HG03457 (cell line): ENCODE results near the gene HSPA14.
A peak's percentile ranks its signal among the peaks of the same experiment; 100 is the strongest.
"Not testable (repeated sequence)": the region's sequence is repeated elsewhere in the genome, so short reads cannot be mapped to it uniquely, and the experiment has no call there.

Experiments used
- ATAC-seq: cut with Tn5 transposase; IDR thresholded peaks from one replicate; pipeline ENCODE4 v1.9.1; 2021; ENCODE audit warnings: moderate number of reproducible peaks; ENCODE audit not compliant: unreplicated experiment

HSPA14 gene, protein sequence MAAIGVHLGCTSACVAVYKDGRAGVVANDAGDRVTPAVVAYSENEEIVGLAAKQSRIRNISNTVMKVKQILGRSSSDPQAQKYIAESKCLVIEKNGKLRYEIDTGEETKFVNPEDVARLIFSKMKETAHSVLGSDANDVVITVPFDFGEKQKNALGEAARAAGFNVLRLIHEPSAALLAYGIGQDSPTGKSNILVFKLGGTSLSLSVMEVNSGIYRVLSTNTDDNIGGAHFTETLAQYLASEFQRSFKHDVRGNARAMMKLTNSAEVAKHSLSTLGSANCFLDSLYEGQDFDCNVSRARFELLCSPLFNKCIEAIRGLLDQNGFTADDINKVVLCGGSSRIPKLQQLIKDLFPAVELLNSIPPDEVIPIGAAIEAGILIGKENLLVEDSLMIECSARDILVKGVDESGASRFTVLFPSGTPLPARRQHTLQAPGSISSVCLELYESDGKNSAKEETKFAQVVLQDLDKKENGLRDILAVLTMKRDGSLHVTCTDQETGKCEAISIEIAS

DNA sequence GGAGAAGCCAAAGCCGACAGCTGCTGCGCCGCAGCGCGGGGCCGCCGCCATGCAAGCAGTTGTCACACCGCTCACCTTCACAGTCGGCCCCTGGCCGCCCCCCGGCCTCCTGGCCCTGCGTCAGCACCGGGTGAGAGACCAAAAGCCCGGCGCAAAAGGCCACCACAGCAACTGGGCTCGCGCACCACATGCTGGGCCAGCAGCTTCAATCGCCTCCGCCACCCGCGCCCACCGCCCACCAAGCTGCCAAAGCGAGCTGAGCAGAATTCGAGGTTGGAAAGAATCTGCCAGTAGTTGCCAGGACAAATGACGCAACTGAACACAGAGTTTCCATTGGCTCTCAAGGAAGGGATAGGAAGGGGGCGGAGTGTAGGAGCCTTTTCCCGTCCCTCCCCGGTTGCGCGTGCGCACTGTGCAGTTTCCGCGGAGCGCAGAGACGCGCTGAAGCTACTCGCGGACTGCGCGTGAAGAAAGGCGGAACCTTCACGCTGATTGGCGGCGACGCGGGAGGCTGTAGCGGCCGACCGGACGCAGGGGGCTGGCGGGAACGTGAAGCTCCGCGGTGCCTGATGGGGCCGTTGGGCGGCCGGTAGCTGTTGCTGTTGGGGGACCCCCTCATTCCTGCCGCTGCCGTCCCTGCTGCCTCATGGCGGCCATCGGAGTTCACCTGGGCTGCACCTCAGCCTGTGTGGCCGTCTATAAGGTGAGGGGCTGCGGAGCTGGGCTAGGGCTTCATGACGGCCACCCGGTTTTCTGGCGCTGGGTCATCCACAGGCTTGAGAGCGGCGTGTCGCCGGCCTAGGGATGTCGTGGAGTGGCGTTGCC lies at the start of gene HSPA14, which contains the start of the genes CDNF and MSANTD7:
HSPA14 (plus strand) TSS at position 550 of the 825 bp plus-strand sequence; CDS start at position 647, 97 bp downstream.
CDNF (minus strand) TSS at position 281 of the 825 bp plus-strand sequence; CDS start at position 190, 91 bp downstream.
MSANTD7 (plus strand) TSS at position 550 of the 825 bp plus-strand sequence. CDS start 3,979 bp downstream, outside the sequence.
- ATAC-seq = peak; percentile 87

DNA sequence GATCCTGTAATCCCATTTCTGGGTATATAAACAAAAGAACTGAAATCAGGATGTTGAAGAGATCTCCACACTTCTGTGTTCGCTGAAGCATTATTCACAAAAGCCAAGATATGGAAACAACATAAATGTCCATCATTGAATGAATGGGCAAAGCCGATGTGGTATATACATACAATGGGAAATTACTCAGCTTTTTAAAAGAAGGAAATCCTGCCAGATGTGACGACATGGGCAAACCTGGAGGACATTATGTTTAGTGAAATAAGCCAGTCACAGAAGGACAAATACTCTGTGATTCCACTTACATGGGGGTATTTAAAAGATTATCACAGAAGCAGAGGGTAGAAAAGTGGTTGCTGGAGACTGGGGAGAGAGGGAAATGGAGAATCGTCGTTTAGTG lies 39.5 kb upstream of the HSPA14 start:
- no peak for ATAC-seq

DNA sequence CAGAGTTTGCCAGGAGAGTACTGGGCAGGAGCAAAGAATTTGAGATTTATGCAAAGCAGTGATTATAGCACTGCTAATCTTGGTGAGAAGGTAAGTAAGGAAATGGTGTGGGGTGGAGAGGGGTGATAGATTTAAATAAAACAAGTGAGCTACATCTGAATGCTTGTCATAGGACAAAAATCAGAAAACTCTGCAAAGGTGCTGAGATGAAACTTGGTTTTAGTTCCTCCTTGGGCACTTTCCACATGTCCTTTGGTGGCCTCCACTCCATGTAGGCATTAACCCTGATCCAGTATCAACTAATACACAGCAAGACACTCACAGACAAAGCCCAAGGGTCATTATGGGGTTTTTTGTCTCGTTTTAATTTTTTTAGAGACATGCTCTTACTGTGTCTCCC lies 37.7 kb upstream of the HSPA14 start:
- no peak for ATAC-seq

DNA sequence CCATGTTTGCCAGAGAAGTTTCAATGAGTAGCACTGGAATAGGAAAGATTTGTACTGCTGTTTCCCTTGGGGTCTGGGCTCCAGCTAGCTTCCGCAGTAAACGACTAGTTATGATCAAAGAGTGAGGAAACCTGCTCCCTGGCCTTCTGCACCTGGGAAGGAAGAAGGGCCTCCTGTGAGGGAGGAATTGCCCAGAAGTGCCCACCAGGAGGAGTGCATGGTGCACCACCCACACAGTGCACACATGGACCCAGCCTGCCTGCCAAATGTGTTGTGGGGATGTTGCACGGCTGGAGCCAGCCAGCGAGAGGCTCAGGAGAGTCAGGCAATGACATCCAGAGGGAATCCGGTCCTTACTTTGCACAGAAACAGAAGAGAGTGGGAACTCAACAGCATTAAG lies 36.4 kb upstream of the HSPA14 start:
- ATAC-seq = no peak

DNA sequence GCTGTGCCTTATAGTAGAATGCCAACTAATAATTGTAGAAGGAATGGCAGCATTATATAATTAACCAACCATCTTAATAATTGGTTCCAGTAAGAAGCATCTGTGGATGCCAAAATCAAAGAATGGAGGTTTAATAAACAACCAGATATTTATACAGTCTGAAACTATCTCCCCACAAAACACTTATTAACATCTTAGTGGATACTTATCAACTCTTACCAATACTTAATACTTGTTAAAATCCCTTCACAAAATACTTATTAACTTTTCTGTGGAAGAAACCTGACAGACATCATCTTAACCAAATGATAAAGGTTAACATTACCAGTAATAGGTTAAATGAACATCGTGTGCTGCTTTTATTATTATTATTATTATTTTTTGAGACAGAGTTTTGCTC lies 34.3 kb upstream of the HSPA14 start:
- ATAC-seq = no peak

DNA sequence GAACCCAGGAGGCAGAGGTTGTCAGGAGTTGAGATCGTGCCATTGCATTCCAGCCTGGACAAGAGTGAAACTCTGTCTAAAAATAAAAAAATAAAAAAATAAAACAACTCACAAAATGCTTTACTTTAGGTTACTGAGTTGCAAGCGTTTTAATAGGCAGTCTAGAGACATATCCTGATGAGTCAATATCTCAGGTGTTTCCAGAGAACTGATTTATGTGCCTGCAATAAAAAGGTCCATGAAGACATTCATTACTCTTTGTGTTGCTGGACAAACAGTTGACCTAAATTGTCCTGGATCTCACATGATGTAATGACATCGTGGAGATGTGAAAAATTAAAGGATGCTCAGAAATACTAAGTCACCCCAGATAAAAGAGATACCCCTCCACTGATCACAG lies 31.8 kb upstream of the HSPA14 start:
- ATAC-seq = no peak

DNA sequence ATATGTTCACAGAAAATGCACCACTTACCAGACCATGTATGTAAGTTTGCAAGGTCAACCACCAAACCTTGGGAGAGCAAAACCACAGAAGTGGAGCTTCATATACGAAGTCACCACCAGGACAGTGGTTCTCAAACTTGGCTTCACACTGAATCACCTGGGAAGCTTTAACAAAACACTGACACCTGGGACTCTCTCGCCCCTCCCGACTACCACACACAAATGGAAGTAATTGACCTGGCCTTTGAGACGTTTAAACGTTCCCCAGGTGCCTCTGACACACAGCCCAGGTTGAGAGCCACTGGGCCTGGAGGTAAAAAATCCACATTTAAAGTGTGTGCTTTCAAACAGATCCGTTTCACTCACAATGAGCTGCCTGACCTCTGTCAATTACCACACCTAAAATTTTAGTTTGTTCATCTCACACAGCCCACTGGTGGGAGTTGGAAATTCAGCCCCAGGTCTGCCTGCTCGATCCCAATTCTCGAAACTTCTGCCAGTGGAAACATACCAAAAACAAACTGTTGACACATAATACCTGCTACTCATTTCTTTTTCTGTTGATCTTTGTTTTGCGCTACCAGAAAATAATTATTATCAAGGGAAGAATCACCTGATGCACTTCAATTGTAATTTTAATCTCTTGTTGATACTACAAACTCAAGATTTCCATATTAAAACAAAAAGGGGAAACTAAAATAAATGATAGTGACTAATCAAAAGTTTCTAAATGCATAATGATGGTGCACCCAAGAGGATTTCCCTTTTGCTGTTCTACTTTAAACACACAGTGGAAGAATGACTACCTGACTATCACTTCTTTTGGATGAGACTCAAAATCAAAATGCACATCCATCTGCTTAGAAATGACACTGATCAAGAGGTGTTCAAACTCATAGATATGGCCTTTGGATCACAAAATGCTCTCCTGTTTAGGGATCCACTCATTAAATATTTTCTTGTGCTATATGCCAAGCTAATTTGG lies 26.8 kb upstream of the HSPA14 start:
- ATAC-seq = no peak

DNA sequence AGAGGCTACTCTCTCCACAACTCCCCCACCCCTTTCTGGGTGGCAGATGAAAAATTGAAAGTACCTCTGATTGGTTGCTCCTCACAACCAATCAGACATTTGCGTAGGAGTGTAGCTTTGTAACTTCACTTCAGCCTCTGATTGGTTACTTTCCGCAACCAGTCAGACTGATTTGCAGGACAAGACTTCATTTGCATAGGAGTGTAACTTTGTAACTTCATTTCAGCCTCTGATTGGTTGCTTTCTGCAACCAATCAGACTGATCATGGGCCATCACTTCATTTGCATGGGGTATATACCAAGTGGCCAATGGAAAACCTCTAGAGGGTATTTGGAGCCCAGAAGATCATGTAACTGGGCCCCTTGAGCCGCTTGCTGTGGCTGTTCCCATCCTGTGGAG lies 25.8 kb upstream of the HSPA14 start:
- ATAC-seq = no peak

DNA sequence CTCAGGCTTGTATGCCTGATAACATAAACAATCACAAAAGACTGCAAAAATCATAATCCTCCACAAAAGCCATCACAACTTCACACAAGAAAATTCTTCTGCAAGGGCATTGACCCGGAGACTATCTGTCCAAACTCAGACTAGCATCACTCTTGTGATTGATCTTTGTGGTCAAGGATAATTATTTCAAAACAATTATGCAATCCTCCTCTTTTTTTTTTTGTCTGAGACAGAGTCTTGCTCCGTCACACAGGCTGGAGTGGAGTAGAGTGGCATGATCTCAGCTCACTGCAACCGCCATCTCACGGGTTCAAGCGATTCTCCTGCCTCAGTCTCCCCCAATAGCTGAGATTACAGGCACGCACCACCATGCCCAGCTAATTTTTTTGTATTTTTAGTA lies 22.4 kb upstream of the HSPA14 start:
- ATAC-seq = no peak

DNA sequence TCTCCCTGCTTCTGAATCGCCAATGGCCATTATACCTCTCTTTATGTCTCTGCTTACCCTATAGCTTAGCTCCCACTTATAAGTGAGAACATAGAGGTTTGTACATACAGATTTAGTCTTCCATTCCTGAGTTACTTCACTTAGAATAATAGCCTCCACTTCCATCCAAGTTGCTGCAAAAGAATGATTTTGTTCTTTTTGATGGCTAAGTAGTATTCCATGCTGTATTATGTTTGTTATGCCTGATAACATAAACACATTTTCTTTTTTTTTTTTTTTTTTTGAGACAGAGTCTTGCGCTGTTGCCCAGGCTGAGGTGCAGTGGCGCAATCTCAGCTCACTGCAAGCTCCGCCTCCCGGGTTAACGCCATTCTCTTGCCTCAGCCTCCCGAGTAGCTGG lies 21.4 kb upstream of the HSPA14 start:
- not testable (repeated sequence) for ATAC-seq

DNA sequence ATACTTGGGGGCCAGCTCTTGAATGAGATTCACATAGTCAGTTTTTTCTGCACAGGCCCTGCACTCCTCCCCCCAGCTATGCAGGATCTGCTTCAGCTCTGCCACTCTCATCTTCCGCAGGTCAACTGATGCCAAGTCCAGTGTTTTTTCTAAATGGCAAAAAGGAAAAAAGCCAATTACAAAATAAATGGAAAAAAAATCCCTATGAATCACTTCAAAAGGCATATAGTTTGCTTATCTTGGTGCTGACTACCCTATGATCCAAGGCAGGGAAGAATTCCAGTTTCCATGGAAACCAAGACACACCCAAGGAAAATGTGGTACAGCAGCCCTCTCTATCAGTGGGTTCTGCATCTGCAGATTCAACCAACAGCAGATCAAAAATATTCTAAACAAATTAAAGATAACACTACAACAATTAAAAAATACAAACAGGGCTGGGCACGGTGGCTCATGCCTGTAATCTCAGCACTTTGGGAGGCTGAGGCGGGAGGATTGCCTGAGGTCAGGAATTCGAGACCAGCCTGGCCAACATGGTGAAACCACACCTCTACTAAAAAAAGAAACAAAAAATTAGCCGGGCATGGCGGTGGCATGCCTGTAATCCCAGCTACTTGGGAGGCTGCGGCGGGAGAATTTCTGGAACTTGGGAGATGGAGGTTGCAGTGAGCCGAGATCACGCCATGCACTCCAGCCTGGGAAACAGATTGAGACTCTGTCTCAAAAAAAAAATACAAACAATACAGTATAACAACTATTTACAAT lies 17.9 kb upstream of the HSPA14 start:
- ATAC-seq = no peak

DNA sequence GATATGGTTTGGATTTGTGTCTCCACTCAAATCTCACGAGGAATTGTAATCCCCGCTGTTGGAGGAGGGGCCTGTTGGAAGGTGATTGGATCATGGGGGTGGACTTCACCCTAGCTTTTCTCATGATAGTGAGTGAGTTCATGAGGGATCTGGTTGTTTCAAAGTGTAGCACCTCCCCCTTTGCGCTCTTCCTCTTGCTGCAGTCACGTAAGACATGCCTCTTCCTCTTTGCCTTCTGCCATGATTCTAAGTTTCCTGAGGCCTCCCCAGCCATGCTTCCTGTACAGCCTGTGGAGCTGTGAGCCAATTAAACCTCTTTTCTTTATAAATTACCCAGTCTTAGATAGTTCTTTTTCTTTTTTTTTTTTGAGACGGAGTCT lies 17.3 kb upstream of the HSPA14 start:
- no peak for ATAC-seq

DNA sequence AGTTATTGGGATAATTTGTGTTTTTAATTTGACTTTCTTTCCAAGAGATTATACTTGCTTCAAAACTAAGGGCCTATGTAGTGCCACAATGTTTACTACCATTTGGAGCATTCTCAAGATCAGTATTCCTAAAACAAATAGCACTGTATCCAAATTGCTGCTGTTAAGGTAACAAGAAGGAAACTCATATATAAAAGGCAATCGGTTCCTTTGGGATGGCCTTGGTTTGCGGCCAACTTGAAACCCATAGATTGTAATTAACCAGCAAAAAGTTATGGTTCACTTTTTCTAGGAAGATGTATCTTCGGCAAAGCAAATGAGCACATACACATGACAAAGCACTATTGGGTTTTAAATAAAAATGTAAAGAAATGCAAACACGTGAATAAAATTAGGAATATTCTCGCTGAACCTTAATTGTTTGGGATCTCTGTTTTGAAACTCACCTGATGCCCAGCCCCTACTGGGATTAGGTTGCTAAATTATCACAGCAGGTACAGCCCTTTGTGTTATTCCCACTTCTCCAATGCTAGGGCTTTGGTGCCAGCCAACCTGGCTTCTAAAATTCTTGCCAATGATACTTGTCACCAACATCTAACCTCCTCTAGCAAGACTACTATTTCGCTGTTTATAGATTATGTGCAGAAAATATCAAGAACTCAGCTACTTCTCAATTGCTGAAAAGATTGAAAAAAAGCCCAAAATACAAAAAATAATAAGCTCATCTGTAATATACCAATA lies 16.3 kb upstream of the HSPA14 start:
- no peak for ATAC-seq

DNA sequence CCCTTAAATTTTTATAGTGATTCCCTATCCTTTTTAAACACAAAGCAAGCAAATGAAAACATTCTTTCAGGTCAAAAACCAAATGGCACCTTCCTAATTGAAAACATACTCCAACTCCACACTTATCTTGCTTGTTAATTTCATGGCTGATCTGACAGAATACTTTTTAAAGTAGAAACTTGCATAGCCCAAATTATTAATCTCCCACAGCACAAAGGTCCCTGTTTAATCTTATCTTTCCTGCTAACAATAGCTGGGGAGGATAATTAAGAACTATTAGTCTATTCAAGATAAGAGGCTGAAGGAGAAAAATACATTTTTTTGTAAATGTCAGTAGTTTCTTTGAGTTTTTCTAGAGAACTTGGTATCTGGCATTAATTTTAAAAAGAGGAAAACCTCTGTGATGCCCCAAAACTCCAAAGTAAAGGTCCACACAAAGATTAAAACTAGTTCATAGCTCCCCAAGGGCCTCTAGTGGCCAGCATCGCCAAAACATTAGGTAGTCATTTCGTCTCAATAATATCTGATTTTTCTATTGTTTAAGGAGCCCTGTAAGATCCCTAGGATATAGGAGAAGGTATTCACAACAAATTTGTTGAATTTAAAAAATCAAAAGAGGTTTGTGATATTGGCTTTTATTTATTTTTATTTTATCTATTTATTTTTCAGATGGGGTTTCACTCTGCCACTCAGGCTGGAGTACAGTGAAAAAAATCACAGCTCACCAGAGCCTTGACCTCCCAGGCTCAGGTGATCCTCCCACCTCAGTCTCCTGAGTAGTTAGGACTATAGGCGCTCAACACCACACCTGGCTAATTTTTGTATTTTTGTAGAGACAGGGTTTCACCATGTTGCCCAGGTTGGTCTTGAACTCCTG lies 15.0 kb upstream of the HSPA14 start:
- ATAC-seq = no peak

DNA sequence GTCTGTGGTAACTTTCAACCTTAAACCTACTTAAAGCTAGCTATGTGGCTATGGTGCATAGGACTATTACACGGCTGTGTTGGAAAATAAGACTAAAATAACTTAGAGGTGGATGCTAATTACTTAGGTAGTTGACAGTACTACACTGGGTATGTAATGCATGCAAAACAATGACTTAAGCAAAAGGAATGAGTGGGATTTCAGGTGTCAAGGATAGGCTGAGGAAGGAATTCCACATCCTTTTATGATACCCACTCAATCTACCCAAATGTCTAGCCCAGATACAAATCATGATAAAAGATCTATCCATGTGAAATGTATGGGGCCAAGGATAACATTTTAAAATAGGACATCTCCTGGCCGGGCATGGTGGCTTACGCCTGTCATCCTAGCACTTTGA lies 14.1 kb upstream of the HSPA14 start:
- no peak for ATAC-seq

DNA sequence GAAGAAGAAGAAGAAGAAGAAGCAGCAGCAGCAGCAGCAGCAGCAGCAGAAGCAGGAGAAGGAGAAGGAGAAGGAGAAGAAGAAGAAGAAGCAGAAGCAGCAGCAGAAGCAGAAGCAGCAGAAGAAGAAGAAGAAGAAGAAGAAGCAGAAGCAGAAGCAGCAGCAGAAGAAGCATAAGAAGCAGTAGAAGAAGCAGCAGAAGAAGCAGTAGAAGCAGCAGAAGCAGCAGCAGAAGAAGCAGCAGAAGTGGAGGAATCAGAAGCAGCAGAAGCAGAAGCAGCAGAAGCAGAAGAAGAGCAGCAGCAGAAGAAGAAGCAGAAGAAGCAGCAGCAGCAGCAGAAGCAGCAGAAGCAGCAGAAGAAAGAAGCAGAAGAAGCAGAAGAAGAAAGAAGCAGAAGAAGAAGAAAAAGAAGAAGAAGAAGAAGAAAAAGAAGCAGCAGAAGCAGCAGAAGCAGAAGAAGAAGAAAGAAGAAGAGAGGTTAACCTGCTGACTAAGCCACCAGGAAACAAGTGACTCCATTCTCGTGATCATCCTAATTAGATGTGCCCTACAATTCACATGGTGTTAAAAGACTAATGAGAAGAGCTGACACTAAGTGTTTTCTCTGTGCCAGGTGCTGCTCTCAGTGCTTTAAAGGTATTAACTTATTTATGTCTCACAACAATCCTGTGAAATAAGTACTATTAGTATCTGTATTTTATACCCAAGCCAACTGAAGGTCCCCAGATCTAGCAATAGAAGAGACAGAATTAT lies 11.9 kb upstream of the HSPA14 start:
- no peak for ATAC-seq

DNA sequence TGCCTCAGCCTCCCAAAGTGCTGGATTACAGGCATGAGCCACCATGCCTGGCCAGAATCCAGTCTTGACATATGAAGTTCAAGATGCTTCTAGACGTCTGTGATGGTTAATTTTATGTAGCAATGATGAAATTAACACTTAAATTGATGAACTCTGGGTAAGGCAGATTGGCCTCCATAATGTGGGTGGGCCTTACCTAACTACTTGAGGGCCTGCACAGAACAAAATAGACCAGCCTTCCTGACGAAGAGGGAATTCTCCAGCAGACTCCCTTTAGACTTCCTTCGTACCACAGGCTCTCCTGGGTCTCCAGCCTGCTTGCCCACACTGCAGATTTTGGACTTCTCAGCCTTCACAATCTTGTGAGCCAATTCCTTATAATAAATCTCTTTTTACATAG lies 5.0 kb upstream of the HSPA14 start:
- no peak for ATAC-seq
